GM19193 (cell line): Measurements from ENCODE around the gene SERPINA3.

Source experiments
- POLR2A ChIP-seq: IDR thresholded peaks from 4 replicates; pipeline ENCODE4 v1.6.1; 2011; ENCODE audit not compliant: insufficient read depth, insufficient read length; ENCODE audit errors: extremely low read depth

SERPINA3 gene

GRCh38 chr14:94612174-94612573 lies at the start of gene SERPINA3:
Gene SERPINA3 (plus strand): TSS chr14:94612391. CDS start chr14:94614442, 2,051 bp downstream.
- no peak for TF ChIP-seq POLR2A

- TF ChIP-seq POLR2A = no peak
These were observed 49.0 kb upstream of the SERPINA3 start for GRCh38 chr14:94562941-94563883.

GRCh38 chr14:94564381-94564780 lies 47.8 kb upstream of the SERPINA3 start:
- TF ChIP-seq POLR2A = no peak

- no peak for TF ChIP-seq POLR2A
These were observed 44.0 kb upstream of the SERPINA3 start for GRCh38 chr14:94568186-94568585.

- TF ChIP-seq POLR2A = no peak
These were observed 42.7 kb upstream of the SERPINA3 start for GRCh38 chr14:94569381-94570001.

DNA sequence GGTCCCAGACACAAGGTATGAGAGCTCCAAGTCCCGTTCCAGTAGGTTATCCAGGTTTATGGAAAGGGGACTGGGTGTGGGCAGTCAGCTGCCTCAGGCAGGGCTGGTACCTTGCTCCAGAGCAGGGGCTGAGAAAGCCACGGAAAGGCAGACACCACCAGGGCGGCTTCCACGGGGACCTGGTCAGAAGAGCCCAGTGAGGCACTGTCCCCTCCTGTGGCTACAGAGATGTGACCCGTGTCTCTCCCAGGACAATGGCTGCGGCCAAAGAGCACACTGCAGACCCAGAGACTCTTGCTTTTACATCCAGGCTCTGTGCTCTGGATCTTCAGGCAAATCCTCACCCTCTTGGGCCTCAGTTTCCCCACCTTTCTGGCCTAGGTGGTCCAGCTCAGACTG lies 42.2 kb upstream of the SERPINA3 start:
- no peak for TF ChIP-seq POLR2A

GRCh38 chr14:94570440-94570839 lies 41.8 kb upstream of the SERPINA3 start:
- TF ChIP-seq POLR2A = no peak

DNA sequence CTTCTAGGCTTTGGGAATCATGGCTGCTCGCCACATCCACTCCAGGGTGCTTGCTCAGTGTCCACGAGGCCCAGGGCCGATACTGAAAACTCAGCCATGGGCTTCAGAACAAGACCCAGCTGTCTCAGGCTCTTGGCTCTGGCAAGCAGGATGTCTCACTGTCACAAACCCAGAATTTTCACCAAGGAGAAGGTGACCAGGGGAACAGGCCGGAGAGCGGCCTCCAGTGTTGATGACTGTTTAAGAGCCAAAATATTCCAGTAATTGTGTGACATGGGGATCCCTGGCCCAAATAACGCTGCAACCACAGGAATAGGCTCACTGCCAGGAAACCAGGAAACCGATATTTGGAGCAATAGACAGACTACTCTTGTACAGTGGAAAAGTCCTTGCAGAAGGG lies 40.8 kb upstream of the SERPINA3 start:
- TF ChIP-seq POLR2A = no peak

DNA sequence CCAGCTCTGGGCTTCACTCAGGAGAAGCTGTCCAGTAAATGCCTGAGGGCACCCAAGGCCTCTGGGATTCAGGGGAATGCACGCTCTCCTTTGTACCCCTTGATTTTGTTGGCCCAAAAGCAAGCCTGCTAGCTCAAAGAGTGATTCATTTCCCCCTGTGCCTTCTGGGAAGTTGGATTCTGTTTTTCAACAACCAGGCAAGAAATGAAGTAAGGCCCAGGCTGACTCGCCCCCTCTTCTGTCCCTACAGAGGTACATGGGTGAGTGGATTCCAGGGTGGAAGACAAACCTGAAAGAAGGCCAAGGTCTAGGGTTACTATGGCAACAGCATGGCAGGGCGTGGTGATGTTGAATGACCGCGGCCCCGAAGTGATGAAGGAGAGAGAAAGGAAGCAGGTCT lies 40.2 kb upstream of the SERPINA3 start:
- TF ChIP-seq POLR2A = no peak

- TF ChIP-seq POLR2A = no peak
These were observed 39.4 kb upstream of the SERPINA3 start for GRCh38 chr14:94572637-94573303.

- no peak for TF ChIP-seq POLR2A
These were observed 38.5 kb upstream of the SERPINA3 start for GRCh38 chr14:94573475-94574277.

- no peak for TF ChIP-seq POLR2A
These were observed 37.9 kb upstream of the SERPINA3 start for GRCh38 chr14:94574336-94574735.

DNA sequence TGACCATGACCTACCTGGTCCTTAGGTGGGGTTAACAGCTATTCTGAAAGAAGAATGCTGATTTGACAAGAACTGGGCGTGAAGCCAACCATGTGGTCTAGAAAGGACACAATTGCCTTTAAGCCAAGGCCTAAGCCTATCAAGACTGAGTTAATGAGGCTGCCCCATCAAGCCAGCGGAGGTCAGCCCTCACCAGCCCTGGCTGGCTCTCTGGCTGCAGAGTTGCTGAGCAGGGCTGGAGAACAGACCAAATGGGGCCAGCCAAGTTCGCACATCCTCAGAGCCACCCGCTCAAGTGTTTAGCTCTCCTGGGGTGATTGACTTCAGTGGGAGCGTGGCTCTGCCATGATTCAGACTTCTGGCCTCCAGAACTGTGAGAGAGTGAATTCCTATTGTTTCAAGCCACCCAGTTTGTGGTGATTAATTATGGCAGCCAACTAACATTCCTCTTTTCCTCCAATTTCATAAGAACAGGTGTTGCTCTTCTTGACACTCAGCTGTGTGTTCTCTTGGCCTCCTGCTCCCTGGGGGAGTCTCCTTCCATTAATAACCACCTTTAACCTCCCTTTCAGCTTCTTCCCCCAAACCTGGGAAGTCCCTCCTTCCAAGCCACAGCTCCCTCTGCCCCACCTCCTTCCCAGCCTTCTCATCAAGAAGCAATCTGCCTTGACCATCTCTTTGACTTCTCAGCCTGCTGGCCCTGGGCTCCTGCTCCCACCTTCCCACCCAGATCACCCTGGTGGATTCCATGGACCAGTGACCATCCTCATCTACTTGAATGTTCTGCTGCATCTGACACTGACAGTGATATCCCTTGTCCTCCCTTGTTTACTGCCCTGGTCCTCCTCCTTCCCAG lies 36.2 kb upstream of the SERPINA3 start:
- TF ChIP-seq POLR2A = no peak

- TF ChIP-seq POLR2A = no peak
These were observed 33.5 kb upstream of the SERPINA3 start for GRCh38 chr14:94578712-94579111.
